Esophagus muscularis mucosa (tissue), 4 donors: ENCODE data around the gene FZD10. TPM values are rescaled to one million over a fixed set of nuclear protein-coding genes. Genes with fewer than 3 reads are reported as not detected.

ENCODE experiments used
- DNase-seq: peaks from one replicate; pipeline ENCODE4 v3.0.0-alpha.2; 2017; ENCODE audit errors: extremely low spot score
- H3K27ac ChIP-seq, 4 donors: fragments of 200-600 bp; sonication (generic); replicated peaks in 1 of 4; 1 replicate in 3 of 4; 2 replicates in 1 of 4; pipeline ENCODE4 v1.5.1; 2016 to 2019; ENCODE audit warnings: mild to moderate bottlenecking in 1 of 4
- H3K27me3 ChIP-seq, 4 donors: fragments of 200-600 bp; sonication (generic); one replicate each; pipeline versions ENCODE4 v1.5.1 to v1.6.0; 2016 to 2019
- H3K36me3 ChIP-seq, 4 donors: fragments of 200-600 bp; sonication (generic); one replicate each; pipeline ENCODE4 v1.5.1; 2016 to 2019
- H3K4me1 ChIP-seq, 4 donors: fragments of 200-600 bp; sonication (generic); one replicate each; pipeline ENCODE4 v1.5.1; 2016 to 2019
- H3K4me3 ChIP-seq, 4 donors: fragments of 200-600 bp; sonication (generic); 1 replicate in 2 of 4; 2 replicates in 2 of 4; pipeline ENCODE4 v1.5.1; 2016 to 2019; ENCODE audit warnings: mild to moderate bottlenecking in 4 of 4, moderate library complexity in 1 of 4
- H3K9me3 ChIP-seq, 4 donors: fragments of 200-600 bp; sonication (generic); 1 replicate in 3 of 4; 2 replicates in 1 of 4; pipeline ENCODE4 v1.5.1; 2016 to 2019
- EP300 ChIP-seq: sonication (generic); formaldehyde crosslinking; IDR thresholded peaks from one replicate; pipeline ENCODE4 v1.6.1; 2017; ENCODE audit warnings: antibody characterized with exemption
- POLR2A ChIP-seq: fragments of 450-650 bp; IDR thresholded peaks from one replicate; pipeline ENCODE4 v1.6.1; 2017; ENCODE audit warnings: antibody characterized with exemption, moderate library complexity, mild to moderate bottlenecking, low read depth
- POLR2AphosphoS5 ChIP-seq, 2 donors: sonication (generic); formaldehyde crosslinking; IDR thresholded peaks; one replicate each; pipeline ENCODE4 v1.6.1; 2017; ENCODE audit warnings: antibody characterized with exemption in 2 of 2
- WGBS: methylation state at CpG from one replicate; pipeline ENCODE4 v1.1.5; 2018; 5-methylcytosine and 5-hydroxymethylcytosine counted together
- intact Hi-C: fragments of 100-400 bp; cut with DNase I; formaldehyde crosslinking; loops from one replicate; pipeline ENCODE4 v1.15.1; 2023
- total RNA-seq, 4 donors: library from RNA; depleted of rRNA; stranded (reverse); fragments of >200 nt; gene quantifications; one replicate each; pipeline versions ENCODE4 v1.1.0 to v1.2.1, GENCODE V29; 2016
- TF ChIP-seq, protein P1 (sequence below), 3 experiments: fragments of 200-600 bp in 2 of 3; fragments of 450-650 bp in 1 of 3; sonication (generic) in 2 of 3; IDR thresholded peaks; one replicate each; pipeline ENCODE4 v1.5.1; 2017 to 2019; ENCODE audit warnings: antibody characterized with exemption in 3 of 3, mild to moderate bottlenecking in 2 of 3, moderate library complexity in 1 of 3

Gene FZD10
- total RNA-seq, 4 donors from 2014 or later = 0.42 to 1.5 (median 1.0) TPM

DNA sequence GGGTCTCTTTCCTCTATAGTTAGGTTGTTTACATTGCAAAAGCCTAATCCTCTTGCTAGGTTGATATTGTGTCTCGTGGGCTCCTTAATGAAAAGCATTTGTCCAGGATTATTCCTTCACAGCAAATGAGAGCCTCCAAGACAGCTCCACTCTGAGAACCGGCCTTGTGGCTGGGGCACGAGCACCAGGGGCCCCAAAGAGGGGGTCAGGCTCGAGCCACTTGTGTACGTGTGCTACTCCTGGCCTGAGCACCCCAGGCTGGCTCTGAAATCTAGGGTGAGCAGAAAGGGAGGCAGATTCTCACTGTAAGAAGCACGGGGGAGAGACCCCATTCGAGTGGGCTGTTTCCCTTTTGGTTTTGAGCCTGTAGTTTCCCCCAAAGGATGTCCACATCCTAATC, 45.0 kb upstream of the FZD10 start:
- no peak for DNase-seq
- H3K27me3 ChIP-seq = peaks cover 0 to 48% (median 0%) of the 10 kb centered on the region in 4 donors
- no peak overlapping the region for H3K4me3 ChIP-seq
- H3K36me3 ChIP-seq = no peaks in the 10 kb centered on the region
- TF ChIP-seq, protein P1, sequence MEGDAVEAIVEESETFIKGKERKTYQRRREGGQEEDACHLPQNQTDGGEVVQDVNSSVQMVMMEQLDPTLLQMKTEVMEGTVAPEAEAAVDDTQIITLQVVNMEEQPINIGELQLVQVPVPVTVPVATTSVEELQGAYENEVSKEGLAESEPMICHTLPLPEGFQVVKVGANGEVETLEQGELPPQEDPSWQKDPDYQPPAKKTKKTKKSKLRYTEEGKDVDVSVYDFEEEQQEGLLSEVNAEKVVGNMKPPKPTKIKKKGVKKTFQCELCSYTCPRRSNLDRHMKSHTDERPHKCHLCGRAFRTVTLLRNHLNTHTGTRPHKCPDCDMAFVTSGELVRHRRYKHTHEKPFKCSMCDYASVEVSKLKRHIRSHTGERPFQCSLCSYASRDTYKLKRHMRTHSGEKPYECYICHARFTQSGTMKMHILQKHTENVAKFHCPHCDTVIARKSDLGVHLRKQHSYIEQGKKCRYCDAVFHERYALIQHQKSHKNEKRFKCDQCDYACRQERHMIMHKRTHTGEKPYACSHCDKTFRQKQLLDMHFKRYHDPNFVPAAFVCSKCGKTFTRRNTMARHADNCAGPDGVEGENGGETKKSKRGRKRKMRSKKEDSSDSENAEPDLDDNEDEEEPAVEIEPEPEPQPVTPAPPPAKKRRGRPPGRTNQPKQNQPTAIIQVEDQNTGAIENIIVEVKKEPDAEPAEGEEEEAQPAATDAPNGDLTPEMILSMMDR (IDR thresholded peaks at IDR 0.05) = no peak
- TF ChIP-seq POLR2A = no peak
- TF ChIP-seq POLR2AphosphoS5 (IDR thresholded peaks at IDR 0.05) = no peak
- no peak for TF ChIP-seq EP300
- peaks cover 0 to 9% (median 0%) of the 10 kb centered on the region in 4 donors for H3K4me1 ChIP-seq
- no peak overlapping the region for H3K27ac ChIP-seq
- intact Hi-C loops = no loop called here
- 67% methylated on average over 7 of the region's 7 CpGs for WGBS
- H3K9me3 ChIP-seq = no peaks in the 10 kb centered on the region

DNA sequence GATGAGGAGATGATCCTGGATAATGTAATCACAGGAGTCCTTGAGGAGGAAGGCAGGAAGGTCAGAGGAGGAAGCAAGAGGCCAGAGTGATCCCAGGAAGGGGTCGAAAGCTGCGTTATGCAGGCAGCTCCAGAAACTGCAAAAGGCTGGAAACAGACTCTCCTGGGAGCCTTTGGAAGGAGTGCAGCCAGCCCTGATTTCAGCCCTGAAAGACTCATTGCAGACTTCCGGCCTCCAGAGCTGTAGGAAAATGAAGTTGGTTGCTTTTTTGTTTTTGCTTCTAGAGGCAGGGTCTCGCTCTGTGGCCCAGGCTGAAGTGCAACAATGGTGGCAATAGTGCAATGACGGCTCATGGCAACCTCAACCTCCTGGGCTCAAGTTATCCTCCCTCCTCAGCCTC, 44.6 kb upstream of the FZD10 start:
- intact Hi-C loops = no loop called here
- DNase-seq = no peak

DNA sequence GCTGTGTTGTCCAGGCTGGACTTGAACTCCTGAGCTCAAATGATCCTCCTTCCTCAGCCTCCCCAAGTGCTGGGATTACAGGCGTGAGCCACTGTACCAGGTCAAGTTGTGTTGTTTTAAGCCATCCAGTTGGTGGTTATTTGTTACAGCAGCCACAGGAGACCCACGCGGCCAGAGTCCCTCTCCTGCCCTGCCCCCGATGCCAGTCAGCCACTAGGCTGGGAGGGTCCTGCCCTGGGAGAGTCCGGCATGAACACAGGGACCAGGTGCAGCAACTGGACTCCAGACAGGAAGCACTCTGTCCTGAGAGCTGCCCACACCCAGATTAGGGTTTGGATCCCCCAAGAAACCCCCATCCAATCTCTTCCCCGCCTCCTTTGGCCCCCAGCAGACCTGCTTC, 44.1 kb upstream of the FZD10 start:
- intact Hi-C loops = no loop called here

More for the DNA sequence above, 44.6 kb upstream of the FZD10 start:
- H3K4me1 ChIP-seq = peaks cover 0 to 9% (median 0%) of the 10 kb centered on the region in 4 donors
- H3K36me3 ChIP-seq = no peaks in the 10 kb centered on the region
- H3K27me3 ChIP-seq = peaks cover 0 to 47% (median 0%) of the 10 kb centered on the region in 4 donors
- WGBS = 65% methylated on average over 5 of the region's 5 CpGs
- TF ChIP-seq POLR2A (no peak), POLR2AphosphoS5 (IDR thresholded peaks at IDR 0.05) (no peak), EP300 (no peak)
- TF ChIP-seq, protein P1 (IDR thresholded peaks at IDR 0.05) = no peak
- H3K27ac ChIP-seq = no peak overlapping the region
- no peak overlapping the region for H3K4me3 ChIP-seq
- H3K9me3 ChIP-seq = no peaks in the 10 kb centered on the region

DNA sequence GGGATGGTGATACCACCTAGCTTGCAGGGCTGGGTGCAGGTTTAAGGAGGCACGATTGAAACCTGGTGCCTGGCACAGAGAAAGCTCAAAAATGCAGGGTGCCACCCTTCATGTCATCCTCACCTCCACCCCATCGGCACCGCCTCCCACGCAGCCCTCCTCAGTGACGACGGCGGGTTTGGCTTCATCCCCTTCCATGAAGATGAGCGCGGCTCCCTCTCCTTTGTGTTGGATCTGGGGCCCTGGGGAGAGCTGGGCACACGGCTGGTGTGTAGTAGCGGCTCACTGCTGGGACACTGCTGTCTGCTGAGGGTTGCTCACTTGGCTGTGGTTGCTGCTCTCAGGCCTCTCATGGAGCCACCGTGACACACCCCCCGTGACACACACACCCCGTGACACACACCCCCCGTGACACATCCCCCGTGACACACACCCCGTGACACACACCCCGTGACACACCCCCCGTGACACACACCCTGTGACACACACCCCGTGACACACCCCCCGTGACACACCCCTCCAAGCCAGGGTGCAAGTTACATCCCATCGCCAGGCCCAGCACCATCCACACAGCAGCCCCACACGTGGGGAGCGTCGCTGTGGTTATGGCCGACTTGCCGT, 42.9 kb upstream of the FZD10 start:
- H3K4me1 ChIP-seq = peaks cover 0 to 9% (median 0%) of the 10 kb centered on the region in 4 donors

More for the DNA sequence above, 44.1 kb upstream of the FZD10 start:
- Histone ChIP-seq H3K36me3 (no peaks in the 10 kb centered on the region), H3K27ac (no peak overlapping the region), H3K4me1 (peaks cover 0 to 9% (median 0%) of the 10 kb centered on the region in 4 donors), H3K4me3 (no peak overlapping the region), H3K27me3 (peaks cover 0 to 42% (median 0%) of the 10 kb centered on the region in 4 donors), H3K9me3 (no peaks in the 10 kb centered on the region)
- TF ChIP-seq, protein P1 (IDR thresholded peaks at IDR 0.05) = no peak
- TF ChIP-seq POLR2A (no peak), POLR2AphosphoS5 (IDR thresholded peaks at IDR 0.05) (no peak), EP300 (no peak)
- DNase-seq = no peak
- WGBS = 89% methylated on average over 6 of the region's 6 CpGs

More for the DNA sequence above, 42.9 kb upstream of the FZD10 start:
- TF ChIP-seq, protein P1 (IDR thresholded peaks at IDR 0.05) = no peak
- no peak for TF ChIP-seq POLR2AphosphoS5 (IDR thresholded peaks at IDR 0.05)
- DNase-seq = no peak
- 89% methylated on average over 17 of the region's 27 CpGs for WGBS
- peaks cover 0 to 31% (median 0%) of the 10 kb centered on the region in 4 donors for H3K27me3 ChIP-seq
- H3K9me3 ChIP-seq = no peaks in the 10 kb centered on the region
- no peaks in the 10 kb centered on the region for H3K36me3 ChIP-seq
- intact Hi-C loops = no loop called here
- no peak overlapping the region for H3K4me3 ChIP-seq
- no peak overlapping the region for H3K27ac ChIP-seq
